Measurements from ENCODE around the gene CCL16.
"Not testable (repeated sequence)": the region's sequence is repeated elsewhere in the genome, so short reads cannot be mapped to it uniquely, and the experiment has no call there.

CCL16 gene

GRCh38 chr17:35984140-35984539, 2.8 kb upstream of the CCL16 start:
- no peak for DNase-seq

GRCh38 chr17:35982409-35983191, 1.3 kb upstream of the CCL16 start:
- DNase-seq = no peak

GRCh38 chr17:35981908-35982330, 622 bp upstream of the CCL16 start:
- DNase-seq = no peak

- DNase-seq = no peak
Measured at GRCh38 chr17:35978346-35978745, 3.0 kb downstream of the CCL16 start.

- DNase-seq = no peak
Measured at GRCh38 chr17:35977509-35977908, 3.8 kb downstream of the CCL16 start.

GRCh38 chr17:35973333-35974260, 7.7 kb downstream of the CCL16 start:
- DNase-seq = no peak

- no peak for DNase-seq
Measured at GRCh38 chr17:35972945-35973332, 8.4 kb downstream of the CCL16 start.

- no peak for DNase-seq
Measured at GRCh38 chr17:35972535-35972934, 8.8 kb downstream of the CCL16 start.

GRCh38 chr17:35972066-35972465, 9.2 kb downstream of the CCL16 start:
- no peak for DNase-seq

- peak; percentile 70 for DNase-seq
Measured at GRCh38 chr17:35969558-35970380, 11.5 kb downstream of the CCL16 start.

GRCh38 chr17:35968520-35969054, 12.7 kb downstream of the CCL16 start:
- no peak for DNase-seq

GRCh38 chr17:35965272-35965671, 16.0 kb downstream of the CCL16 start:
- no peak for DNase-seq

- DNase-seq = no peak
Measured at GRCh38 chr17:35963663-35964062, 17.6 kb downstream of the CCL16 start.

GRCh38 chr17:35953720-35954119, 27.6 kb downstream of the CCL16 start:
- no peak for DNase-seq

GRCh38 chr17:35949401-35949800, 31.9 kb downstream of the CCL16 start:
- DNase-seq = no peak

GRCh38 chr17:35948092-35948491, 33.2 kb downstream of the CCL16 start:
- no peak for DNase-seq

- DNase-seq = peak; percentile 37
Measured at GRCh38 chr17:35947156-35947585, 34.1 kb downstream of the CCL16 start.

- no peak for DNase-seq
Measured at GRCh38 chr17:35944151-35944550, 37.1 kb downstream of the CCL16 start.

- no peak for DNase-seq
Measured at GRCh38 chr17:35943537-35943936, 37.8 kb downstream of the CCL16 start, which contains the start of gene LYZL6. Gene LYZL6 (minus strand): TSS chr17:35943713. CDS start chr17:35939356, 4,357 bp downstream.

- no peak for DNase-seq
Measured at GRCh38 chr17:35942588-35943186, 38.6 kb downstream of the CCL16 start.

GRCh38 chr17:35938492-35938891, 42.8 kb downstream of the CCL16 start:
- DNase-seq = not testable (repeated sequence)

GRCh38 chr17:35936063-35936462, 45.2 kb downstream of the CCL16 start:
- no peak for DNase-seq
